DOHH2 (cell line): ENCODE results near the gene NSD2.

Experiments
- CTCF ChIP-seq: fragments of 200-600 bp; sonication (generic); IDR thresholded peaks from one replicate; pipeline ENCODE4 v1.5.1; 2014; ENCODE audit warnings: antibody characterized with exemption, mild to moderate bottlenecking, low read depth, low read length; ENCODE audit not compliant: poor library complexity, severe bottlenecking
- EZH2phosphoT487 ChIP-seq: fragments of 200-600 bp; sonication (generic); IDR thresholded peaks from 2 replicates; pipeline ENCODE4 v1.6.1; 2017; ENCODE audit warnings: borderline replicate concordance, mild to moderate bottlenecking, antibody characterized with exemption, low read length, moderate library complexity, mixed read lengths

- no peak for TF ChIP-seq CTCF
- TF ChIP-seq EZH2phosphoT487, result no peak
Measured at GRCh38 chr4:1984406-1985191, 113.4 kb downstream of the NSD2 start.
